Glutamatergic neuron (in vitro differentiated cells): ENCODE measurements around the gene CBX4. TPM values are rescaled to one million over a fixed set of nuclear protein-coding genes. Genes with fewer than 3 reads are reported as not detected.

Experiments
- DNase-seq: peaks from one replicate; pipeline ENCODE4 v3.0.0; 2022
- H3K27ac Mint-ChIP-seq: one replicate; pipeline ENCODE4 v1.8.0; 2020; ENCODE audit warnings: mild to moderate bottlenecking, mixed read lengths, inconsistent platforms; ENCODE audit not compliant: unreplicated experiment
- H3K27me3 Mint-ChIP-seq: one replicate; pipeline ENCODE4 v1.8.0; 2020; ENCODE audit warnings: mild to moderate bottlenecking, moderate library complexity, mixed read lengths, inconsistent platforms; ENCODE audit not compliant: unreplicated experiment
- H3K36me3 Mint-ChIP-seq: one replicate; pipeline ENCODE4 v1.8.0; 2020; ENCODE audit warnings: mild to moderate bottlenecking, mixed read lengths, inconsistent platforms; ENCODE audit not compliant: unreplicated experiment
- H3K4me1 Mint-ChIP-seq: one replicate; pipeline ENCODE4 v1.8.0; 2020; ENCODE audit warnings: mild to moderate bottlenecking, low read depth, mixed read lengths, inconsistent platforms; ENCODE audit not compliant: unreplicated experiment
- H3K4me3 Mint-ChIP-seq: one replicate; pipeline ENCODE4 v1.8.0; 2020; ENCODE audit warnings: mild to moderate bottlenecking, mixed read lengths, inconsistent platforms; ENCODE audit not compliant: unreplicated experiment
- H3K9me3 Mint-ChIP-seq: one replicate; pipeline ENCODE4 v1.8.0; 2020; ENCODE audit warnings: mild to moderate bottlenecking, moderate library complexity, mixed read lengths, inconsistent platforms; ENCODE audit not compliant: unreplicated experiment
- total RNA-seq: library from RNA; stranded (reverse); fragmentation: NEBNext Ultra II Directional; extraction: Animal tissue kit (Norgen Biotek cat#: 25700); gene quantifications from one replicate; pipeline ENCODE4 v1.2.1, GENCODE V29; 2021; ENCODE audit not compliant: unreplicated experiment
- TF ChIP-seq, protein P1 (sequence below): fragments of 200-600 bp; sonication (generic); IDR thresholded peaks from one replicate; pipeline ENCODE4 v1.5.0; 2021; ENCODE audit not compliant: partially characterized antibody, unreplicated experiment

CBX4 gene
- total RNA-seq, 1 donor from 2014 or later = 19.3 TPM

- no peak overlapping the region for H3K27ac Mint-ChIP-seq
- H3K4me3 Mint-ChIP-seq = peak overlapping the region; percentile 61
- TF ChIP-seq, protein P1, sequence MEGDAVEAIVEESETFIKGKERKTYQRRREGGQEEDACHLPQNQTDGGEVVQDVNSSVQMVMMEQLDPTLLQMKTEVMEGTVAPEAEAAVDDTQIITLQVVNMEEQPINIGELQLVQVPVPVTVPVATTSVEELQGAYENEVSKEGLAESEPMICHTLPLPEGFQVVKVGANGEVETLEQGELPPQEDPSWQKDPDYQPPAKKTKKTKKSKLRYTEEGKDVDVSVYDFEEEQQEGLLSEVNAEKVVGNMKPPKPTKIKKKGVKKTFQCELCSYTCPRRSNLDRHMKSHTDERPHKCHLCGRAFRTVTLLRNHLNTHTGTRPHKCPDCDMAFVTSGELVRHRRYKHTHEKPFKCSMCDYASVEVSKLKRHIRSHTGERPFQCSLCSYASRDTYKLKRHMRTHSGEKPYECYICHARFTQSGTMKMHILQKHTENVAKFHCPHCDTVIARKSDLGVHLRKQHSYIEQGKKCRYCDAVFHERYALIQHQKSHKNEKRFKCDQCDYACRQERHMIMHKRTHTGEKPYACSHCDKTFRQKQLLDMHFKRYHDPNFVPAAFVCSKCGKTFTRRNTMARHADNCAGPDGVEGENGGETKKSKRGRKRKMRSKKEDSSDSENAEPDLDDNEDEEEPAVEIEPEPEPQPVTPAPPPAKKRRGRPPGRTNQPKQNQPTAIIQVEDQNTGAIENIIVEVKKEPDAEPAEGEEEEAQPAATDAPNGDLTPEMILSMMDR = no peak
- no peaks in the 10 kb centered on the region for H3K36me3 Mint-ChIP-seq
- no peak for DNase-seq
- H3K9me3 Mint-ChIP-seq = peaks cover 4% of the 10 kb centered on the region
- H3K27me3 Mint-ChIP-seq = peaks cover 19% of the 10 kb centered on the region
- peaks cover 7% of the 10 kb centered on the region for H3K4me1 Mint-ChIP-seq
Measured at GRCh38 chr17:79832218-79833109, 6.8 kb downstream of the CBX4 start.

DNA sequence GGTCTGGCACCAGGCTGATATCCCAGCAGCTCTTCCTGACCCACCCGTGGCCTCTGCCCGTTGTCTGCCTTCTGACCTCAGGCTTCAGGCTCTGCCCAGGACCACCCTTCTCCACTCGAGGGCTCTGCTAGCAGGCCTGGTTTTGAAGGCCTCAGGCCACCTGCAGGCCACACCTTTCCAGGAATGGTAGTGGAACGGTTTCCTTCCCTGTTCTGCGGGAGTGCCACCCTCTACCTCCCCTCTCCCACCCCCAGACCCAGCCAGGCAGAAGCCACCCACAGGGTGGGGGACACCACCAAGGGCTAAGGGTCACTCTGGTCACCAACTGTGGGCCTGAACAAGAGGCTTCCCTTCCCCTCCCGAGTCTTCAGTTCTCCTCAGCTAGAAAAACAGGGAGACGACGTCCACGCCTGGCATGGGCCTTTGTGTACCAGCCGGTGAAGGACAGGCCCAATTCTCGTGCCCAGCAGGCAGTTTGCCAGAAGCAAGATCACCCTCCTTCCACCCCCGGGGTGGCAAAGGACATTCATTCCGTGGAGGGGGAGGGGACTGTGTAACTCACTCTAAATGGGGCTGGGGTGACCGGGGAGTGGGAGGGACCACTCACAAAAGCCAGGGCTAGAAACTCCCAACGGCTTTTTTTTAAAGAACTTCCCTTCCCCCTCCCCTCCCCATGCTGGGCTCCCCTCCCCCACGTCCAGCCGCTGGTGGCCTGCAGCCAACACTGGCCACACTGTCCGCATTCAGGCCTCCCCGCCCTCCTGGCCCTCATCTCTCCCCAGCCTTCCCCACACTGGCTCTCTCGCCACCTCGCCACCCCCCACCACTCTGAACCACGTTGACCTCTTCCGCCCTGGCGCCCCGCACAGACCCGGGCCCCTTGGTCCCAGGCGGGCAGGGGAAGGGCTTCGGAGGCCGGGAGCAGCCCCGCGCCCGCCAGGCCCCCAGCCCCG is 7.7 kb downstream of the CBX4 start:
- Mint-ChIP-seq H3K4me3 (peak overlapping the region; percentile 61), H3K36me3 (no peaks in the 10 kb centered on the region)

DNA sequence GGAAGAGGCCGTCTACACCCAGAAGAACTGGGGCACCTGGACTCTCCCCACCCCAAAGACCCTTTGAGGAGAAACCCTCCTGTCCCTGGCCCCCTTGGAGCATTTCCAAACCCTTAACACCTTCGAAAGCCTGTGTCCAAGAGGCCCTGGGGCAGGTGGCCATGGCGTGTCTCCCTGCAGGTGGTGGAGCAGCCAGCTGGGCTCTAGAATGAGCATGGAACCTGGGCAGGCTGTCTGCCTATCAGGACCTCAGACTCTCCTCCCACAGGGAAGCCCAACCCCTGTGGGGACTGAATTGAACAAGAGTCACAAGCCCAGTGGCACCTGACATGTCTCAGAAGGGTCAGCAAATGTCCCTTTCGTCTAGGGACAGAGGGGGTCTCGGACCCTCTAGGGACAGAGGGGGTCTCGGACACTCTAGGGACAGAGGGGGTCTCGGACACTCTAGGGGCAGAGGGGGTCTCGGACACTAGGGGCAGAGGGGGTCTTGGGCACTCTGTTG is 8.4 kb downstream of the CBX4 start:
- DNase-seq = no peak
- Mint-ChIP-seq H3K4me3 (no peak overlapping the region), H3K36me3 (no peaks in the 10 kb centered on the region), H3K27me3 (peaks cover 25% of the 10 kb centered on the region), H3K27ac (no peak overlapping the region), H3K4me1 (peaks cover 5% of the 10 kb centered on the region), H3K9me3 (peaks cover 4% of the 10 kb centered on the region)
- TF ChIP-seq, protein P1 = no peak

More for the DNA sequence above, 7.7 kb downstream of the CBX4 start:
- Mint-ChIP-seq H3K27ac (no peak overlapping the region), H3K27me3 (peaks cover 20% of the 10 kb centered on the region), H3K9me3 (peaks cover 4% of the 10 kb centered on the region), H3K4me1 (peaks cover 5% of the 10 kb centered on the region)
- TF ChIP-seq, protein P1 = no peak
- no peak for DNase-seq

DNA sequence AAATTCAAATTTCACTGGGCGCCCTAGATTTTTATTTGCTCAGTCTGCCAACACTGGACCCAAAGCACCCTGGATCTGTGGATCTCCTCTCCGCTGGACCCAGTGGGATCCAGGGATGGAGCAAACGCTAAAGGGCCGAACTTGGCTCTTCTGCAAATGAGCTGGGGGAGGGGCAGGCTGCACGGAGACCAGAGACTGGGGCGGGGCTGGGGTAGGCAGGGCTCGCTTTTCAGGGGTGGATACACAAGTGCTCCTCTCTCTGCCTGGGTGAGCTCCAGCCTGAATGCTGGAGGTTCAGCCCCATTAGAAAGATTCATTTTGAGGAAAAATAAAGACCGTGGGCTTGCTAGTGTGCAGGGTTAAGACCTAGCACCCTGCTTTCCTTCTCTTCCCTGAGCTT is 8.9 kb downstream of the CBX4 start:
- Mint-ChIP-seq H3K27me3 (peaks cover 25% of the 10 kb centered on the region), H3K27ac (no peak overlapping the region), H3K36me3 (no peaks in the 10 kb centered on the region), H3K4me1 (peaks cover 5% of the 10 kb centered on the region), H3K4me3 (no peak overlapping the region), H3K9me3 (peaks cover 4% of the 10 kb centered on the region)
- DNase-seq = no peak
- TF ChIP-seq, protein P1 = no peak
